NCI-H510A (cell line): ENCODE results near the gene HIVEP1.

Experiments
- DNase-seq: peaks from one replicate; lab custom pipeline; 2025; lab: John Stamatoyannopoulos, UW

The HIVEP1 gene

GRCh38 chr6:12051861-12052368 lies 39.8 kb downstream of the HIVEP1 start:
- DNase-seq, result no peak

- DNase-seq, result no peak
Measured at GRCh38 chr6:12058172-12058961, 46.3 kb downstream of the HIVEP1 start.

- peak; percentile 78 for DNase-seq
Measured at GRCh38 chr6:12060780-12061609, 48.9 kb downstream of the HIVEP1 start.

- DNase-seq, result no peak
Measured at GRCh38 chr6:12062605-12063004, 50.5 kb downstream of the HIVEP1 start.

- DNase-seq, result no peak
Measured at GRCh38 chr6:12064131-12064530, 52.0 kb downstream of the HIVEP1 start.

GRCh38 chr6:12064538-12065071 lies 52.5 kb downstream of the HIVEP1 start:
- DNase-seq, result no peak

GRCh38 chr6:12065321-12066140 lies 53.4 kb downstream of the HIVEP1 start:
- DNase-seq, result no peak

- no peak for DNase-seq
Measured at GRCh38 chr6:12066297-12066696, 54.2 kb downstream of the HIVEP1 start.

GRCh38 chr6:12068899-12069557 lies 56.9 kb downstream of the HIVEP1 start:
- no peak for DNase-seq

GRCh38 chr6:12069891-12070529 lies 57.9 kb downstream of the HIVEP1 start:
- no peak for DNase-seq

- DNase-seq, result no peak
Measured at GRCh38 chr6:12071064-12071615, 59.0 kb downstream of the HIVEP1 start.

- DNase-seq, result no peak
Measured at GRCh38 chr6:12075067-12075563, 63.0 kb downstream of the HIVEP1 start.

GRCh38 chr6:12077021-12077710 lies 65.1 kb downstream of the HIVEP1 start:
- DNase-seq, result no peak

GRCh38 chr6:12078014-12078413 lies 65.9 kb downstream of the HIVEP1 start:
- no peak for DNase-seq

GRCh38 chr6:12081771-12082170 lies 69.7 kb downstream of the HIVEP1 start:
- no peak for DNase-seq

- no peak for DNase-seq
Measured at GRCh38 chr6:12082368-12082767, 70.3 kb downstream of the HIVEP1 start.

GRCh38 chr6:12083302-12083701 lies 71.2 kb downstream of the HIVEP1 start:
- no peak for DNase-seq

- no peak for DNase-seq
Measured at GRCh38 chr6:12083763-12084162, 71.7 kb downstream of the HIVEP1 start.

- no peak for DNase-seq
Measured at GRCh38 chr6:12084681-12085080, 72.6 kb downstream of the HIVEP1 start.

GRCh38 chr6:12088531-12088930 lies 76.4 kb downstream of the HIVEP1 start:
- DNase-seq, result no peak
